GM18526 (cell line): ENCODE measurements around the gene ACTL8.

Experiments
- POLR2A ChIP-seq: IDR thresholded peaks from 3 replicates; pipeline ENCODE4 v1.6.1; 2011; ENCODE audit not compliant: insufficient read length; ENCODE audit errors: extremely low read depth

Gene ACTL8

DNA sequence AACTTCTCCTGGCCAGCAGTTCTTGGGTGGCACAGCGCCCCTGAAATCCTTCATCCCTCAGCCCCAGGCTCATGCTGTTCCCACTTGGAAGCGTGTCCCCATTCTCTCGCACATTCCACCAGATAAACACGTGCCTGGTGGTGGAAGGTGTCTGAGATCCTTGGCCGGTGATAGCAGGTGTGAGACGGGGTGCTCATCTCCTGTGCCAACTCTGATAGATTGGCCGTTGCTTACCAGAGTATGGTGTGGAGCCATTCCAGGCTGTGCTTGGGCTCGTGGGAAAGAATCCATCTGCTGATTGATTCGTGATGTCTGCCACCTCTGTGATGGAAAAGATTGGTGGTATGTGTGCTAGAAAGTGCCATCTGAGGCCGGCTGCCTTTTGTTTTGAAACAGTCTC, 22.2 kb downstream of the ACTL8 start:
- no peak for TF ChIP-seq POLR2A

DNA sequence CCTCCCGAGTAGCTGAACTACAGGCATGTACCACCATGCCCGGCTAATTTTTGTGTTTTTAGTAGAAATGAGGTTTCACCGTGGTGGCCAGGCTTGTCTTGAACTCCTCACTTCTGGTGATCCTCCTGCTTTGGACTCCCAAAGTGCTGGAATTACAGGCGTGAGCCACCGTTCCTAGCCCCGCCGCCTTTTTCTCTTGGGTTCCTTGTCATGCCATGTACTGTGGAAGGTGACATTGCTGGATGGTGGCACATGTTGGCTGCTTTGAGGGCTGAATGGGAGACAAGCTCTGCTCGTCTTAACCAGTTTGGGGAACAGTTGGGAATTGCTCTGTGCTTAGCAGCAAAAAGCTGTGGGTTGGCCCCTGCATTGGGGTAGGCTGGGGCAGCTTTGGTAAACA, 22.7 kb downstream of the ACTL8 start:
- TF ChIP-seq POLR2A, result no peak

DNA sequence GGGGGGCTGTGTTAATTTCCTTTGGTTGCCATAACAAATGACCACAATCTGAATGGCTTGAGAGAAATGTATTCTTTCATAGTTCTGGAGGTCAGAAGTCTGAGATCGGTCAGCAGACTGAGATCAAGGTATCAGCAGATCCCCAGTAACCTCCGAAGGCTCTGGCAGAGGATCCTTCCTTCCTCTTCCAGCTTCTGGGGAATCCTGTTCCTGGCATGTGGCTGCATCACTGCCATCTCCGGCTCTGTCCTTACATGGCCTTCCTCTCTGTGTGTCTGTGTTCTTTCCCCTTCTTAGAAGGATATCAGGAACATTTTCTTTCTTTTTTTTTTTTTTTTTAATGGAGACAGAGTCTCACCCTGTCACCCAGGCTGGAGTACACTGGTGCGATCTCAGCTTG, 25.8 kb downstream of the ACTL8 start:
- TF ChIP-seq POLR2A, result no peak

DNA sequence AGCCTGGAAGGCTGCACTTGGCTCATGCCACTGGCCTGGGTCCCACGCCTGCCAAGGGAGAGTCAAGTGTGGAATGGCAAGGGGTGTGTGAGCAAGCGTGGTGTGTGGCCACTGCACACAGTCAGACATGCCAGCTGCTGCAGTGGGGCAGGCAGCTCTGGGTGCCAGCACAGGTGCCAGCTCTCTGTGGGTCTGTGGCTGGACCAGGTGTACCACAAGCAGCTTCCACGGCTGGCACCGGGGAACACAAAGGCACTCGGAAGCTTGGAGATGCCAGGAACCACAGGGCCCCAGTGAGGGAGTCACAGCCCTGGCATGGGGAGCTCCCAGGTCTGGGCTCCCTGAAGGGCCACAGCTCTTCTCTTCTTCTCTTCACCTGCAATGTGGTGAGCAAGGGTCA, 34.8 kb downstream of the ACTL8 start:
- TF ChIP-seq POLR2A, result no peak

DNA sequence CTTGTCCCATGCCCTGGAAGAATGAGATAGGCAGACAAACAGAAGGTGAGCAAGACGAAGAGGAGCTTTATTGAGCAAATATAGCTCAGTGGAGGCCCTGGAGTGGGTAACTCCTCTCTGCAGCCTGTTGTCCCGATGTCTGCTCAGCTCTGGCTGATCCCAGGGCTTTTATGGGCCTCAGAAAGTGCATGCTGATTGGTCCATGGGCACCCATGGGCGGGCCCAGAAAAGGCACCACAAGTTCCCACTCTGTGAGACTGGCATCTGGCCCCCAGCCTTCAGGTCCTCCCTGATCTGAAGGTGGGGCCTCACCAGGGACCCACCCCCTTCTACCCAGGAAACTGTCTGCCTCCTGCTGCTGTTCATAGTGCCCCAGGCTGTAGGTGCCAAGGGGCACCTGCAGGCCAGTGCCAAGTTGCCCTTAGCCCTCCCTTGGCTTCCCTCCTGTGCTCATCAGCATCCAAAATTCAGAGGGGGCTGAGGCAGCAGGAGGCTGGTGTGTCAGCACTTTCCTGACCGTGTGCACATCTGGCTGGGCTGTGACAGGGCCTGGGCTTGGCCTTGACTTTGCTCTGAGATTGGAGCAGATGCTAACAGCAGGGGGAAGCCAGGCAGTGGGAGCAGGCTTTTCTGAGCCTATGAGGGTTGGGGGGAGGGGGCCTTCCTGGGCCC, 35.4 kb downstream of the ACTL8 start:
- no peak for TF ChIP-seq POLR2A

DNA sequence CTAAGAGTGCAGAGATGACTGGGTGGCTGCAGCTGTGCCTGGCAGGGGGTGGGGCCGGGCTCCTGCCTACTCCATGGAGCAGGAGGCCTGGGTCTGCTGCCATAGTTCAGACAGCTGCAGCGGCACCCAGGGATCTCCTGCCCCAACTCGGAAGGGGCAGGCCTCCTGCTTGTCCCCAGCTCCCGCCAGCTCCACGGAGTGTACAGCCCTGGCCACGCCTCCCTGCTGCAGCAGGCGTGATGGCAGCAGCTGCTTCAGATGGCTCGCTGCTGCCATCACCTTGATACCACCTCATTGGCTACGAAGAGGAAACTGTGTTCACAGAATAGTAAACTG, 35.9 kb downstream of the ACTL8 start:
- TF ChIP-seq POLR2A, result no peak

DNA sequence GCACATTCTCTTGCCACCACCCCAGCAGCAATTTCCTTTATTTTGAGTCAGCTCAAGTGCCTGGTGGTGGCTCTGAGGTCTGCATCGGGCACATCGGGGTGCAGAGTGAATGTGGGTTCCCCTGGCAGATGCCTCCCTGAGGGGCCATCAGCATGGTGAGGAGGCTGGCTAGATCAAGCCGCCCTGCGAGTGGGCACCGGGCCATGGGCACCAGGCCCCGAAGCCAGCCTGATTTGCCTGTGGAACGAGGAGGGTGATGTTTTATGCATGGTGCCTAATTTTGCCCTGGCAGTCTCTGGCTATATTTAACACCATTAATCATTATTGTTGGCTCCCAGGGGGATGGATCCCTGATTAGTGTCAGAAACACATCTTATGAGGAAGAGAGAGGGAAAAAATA, 36.3 kb downstream of the ACTL8 start:
- no peak for TF ChIP-seq POLR2A

DNA sequence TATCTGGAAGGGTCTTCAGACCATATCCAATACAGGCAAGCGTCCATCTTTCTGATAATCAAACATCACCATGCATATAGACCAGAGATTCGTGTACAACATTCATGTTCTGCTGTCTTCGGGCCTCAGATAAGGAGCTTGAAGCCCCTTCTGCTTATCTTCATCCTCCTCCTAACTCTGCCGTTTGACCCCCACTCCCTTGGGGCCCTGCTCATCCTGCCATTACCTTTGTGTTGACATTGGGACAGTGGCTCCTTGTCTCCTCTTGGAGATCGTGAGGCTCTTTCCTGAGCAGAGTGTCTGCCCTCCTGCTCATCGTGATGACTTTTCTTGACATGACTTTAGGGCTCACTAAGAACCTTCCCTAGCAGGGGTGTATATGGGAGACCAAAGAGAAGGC, 37.3 kb downstream of the ACTL8 start:
- TF ChIP-seq POLR2A, result no peak

DNA sequence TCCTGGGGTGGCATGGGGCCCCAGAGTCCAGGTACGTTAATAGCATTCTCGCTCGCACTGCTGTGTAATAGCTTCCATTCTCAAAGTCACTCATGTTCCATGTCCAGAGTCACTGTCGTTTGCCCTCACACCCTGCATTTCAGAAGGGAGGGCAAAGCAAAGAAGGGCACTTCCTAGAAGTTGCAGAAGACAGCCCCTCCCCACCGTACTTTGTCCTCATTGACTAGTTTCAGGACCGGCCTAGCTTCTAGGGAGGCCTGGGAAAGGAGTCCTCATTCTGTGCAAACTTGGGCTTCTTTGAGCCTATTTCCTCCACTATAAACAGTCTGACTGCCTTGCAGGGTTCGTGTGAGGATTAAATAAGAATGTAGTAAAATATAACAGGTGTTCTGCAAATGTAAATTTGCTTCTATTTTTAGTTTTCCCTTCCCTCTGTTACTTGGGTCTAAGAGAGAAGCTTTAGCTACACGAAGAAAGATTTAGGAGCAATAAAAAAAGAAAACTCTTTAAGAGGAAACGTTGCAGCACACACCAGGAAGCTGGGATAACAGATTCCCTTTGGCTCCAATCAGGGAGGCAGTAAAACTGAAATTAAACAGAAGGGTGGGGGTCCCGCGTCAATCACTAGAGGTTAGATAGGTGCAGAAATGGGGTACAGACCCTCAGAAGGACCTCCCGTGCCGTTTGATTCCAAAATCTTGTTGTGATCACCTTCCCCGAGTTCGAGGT, 40.1 kb downstream of the ACTL8 start:
- TF ChIP-seq POLR2A, result no peak

DNA sequence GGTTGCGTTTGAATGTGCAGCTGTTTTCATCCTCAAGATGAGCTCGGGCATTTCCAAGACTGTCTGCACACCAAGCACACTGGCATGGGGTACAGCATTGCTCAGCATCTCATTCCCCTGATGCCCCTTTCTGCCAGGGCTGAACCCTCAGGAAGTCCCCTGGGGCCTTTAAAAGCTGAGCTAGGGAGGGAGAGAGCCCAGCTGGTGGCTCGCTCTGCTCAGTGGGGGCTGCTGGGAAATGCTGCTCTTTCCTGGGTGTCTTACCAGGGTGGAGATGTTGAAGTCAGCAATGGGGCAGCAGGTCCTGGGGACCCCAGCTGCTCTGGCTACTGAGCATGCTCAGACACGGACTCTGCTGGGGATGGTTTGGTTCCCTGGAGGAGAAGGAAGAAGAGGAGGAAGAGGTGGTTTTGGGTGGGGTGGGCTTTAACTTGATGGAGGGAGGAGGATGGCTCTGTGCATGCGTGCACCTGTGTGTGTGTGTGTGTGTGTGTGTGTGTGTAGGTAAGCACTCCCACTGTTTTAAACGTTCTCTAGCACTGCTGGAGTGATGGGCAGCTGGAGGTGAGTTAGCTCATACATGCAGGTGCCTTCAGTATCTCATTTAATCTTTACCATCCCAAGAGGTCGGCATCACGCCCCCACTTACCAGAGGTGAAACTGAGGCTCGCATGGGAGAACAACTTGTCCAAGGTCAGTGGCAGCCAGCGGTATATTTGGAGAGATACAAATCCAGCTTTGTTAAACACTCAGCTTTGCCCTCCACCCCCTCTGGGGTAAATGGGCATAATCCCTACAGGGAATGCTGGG, 40.9 kb downstream of the ACTL8 start:
- TF ChIP-seq POLR2A, result no peak

DNA sequence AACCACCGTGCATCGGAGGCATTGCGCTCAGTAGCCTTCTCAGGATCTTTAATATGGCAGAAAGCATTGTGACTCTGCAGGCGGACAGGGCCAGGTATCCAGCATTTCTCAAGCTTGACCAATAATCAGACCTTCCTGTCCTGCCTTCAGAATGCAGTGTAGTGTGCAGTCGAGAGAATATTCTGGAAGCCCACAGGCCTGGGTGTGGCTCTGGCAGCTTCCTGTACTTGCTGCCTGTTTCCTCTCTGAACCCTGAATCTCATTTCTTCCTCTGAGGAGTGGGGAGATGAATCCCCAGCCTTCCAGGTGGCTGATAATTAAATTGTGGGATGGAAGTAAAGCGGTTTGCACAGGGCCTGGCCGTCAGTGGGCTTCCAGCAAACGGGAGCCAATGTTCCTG, 42.3 kb downstream of the ACTL8 start:
- TF ChIP-seq POLR2A, result no peak

DNA sequence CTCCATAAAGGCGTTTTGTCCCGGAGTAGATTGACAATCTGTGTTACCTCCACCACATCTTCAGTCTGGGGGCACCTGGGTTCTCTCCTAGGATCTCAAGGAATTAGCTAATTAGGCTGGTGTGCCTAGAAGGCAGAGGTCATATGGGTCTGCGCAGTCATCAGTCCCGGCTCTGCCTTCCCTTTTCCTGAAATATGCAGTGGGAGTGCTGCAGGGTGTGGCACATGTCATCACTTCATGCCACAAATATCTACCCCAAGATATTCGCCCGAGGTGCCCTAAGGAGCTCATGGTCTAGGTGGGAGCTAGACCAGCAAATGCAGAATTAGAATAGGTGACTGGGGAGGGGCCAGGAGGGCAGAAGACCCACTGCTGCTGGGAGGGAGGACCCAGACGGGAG, 42.9 kb downstream of the ACTL8 start:
- TF ChIP-seq POLR2A, result no peak

DNA sequence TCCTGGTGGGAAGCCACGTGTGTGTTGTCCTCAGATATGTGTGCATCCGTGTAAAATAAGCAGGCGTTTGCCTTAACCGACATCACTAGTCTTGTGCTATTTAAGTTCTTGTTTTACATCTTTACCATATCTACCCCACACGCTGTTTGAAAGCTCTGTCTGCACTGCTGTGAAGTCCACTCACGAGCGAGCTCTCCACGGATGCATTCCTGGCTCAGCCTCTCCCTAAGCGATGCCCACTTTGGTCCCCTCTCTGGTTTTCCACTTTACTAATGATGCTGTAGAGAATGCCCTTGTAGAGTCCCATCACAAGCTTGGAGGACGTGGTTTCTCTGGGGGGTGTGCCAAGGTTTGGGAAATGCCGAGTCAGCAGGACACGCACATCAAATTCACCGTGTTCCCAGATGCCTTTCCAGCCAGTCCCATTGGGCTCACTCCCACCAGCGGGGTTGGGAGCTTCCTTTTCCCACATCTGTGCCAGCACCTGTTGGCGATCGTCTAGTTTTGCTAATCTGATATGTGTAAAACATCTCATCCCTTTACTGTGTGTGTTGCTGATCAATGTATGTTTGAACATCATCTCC, 43.8 kb downstream of the ACTL8 start:
- no peak for TF ChIP-seq POLR2A

DNA sequence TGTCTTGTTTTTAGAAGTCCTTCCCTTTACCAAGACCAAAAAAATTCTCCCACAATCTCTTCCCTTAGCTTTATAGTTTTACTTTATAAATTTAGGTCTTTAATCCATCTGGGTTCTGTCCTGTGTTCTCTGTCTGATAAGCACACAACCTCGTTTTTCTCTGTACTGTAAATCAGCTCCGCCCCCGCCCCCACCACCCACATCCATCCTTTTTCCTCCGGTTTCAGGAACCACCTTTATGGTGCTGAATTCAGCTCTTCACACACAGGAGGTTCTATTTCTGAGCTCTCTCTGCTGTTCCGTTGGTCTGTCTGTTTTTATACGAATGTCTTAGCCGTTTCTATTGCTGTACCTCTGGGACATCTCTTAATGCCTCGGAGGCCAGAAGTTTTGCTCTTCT, 44.5 kb downstream of the ACTL8 start:
- no peak for TF ChIP-seq POLR2A

DNA sequence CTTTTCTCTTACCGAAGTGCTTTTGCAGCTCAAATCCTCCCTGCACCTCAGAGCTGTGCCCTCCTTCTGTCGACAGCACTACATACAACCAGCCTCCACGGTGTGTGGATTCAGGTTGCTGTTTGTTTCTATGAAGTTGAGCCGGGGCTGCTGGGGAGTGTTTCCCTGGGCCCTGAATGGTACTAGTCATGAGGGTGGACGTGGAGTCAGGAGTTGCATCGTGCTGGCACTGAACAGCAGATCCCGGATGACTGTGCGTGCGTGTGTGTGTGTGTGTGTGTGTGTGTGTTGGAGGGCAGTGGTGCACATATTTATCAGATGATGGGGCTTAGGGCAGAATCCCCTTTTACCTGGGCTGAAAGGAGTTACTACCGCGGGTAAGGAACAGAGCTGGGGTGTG, 47.0 kb downstream of the ACTL8 start:
- TF ChIP-seq POLR2A, result no peak

DNA sequence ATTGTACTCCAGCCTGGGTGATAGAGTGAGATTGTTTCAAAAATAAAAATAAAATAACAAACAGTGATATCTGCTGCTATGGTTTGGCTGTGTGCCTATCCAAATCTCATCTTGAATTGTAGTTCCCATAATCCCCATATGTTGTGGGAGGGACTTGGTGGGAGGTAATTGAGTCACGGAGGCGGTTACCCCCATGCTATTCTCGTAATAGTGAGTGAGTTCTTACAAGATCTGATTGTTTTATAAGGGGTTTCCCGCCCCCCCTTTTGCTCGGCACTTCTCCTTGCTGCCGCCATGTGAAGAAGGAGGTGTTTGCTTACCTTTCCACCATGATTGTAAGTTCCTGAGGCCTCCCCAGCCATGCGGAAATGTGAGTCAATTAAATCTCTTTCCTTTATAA, 47.8 kb downstream of the ACTL8 start:
- TF ChIP-seq POLR2A, result no peak
